IPS-15b (cell line): ENCODE results near the gene SPRING1.

ENCODE experiments used
- H3K27me3 ChIP-seq: one replicate; pipeline ENCODE4 v1.6.1; 2013; ENCODE audit warnings: low read length; ENCODE audit not compliant: control insufficient read depth, insufficient read depth
- H3K36me3 ChIP-seq: one replicate; pipeline ENCODE4 v1.6.1; 2013; ENCODE audit warnings: low read length; ENCODE audit not compliant: control insufficient read depth, insufficient read depth
- H3K4me1 ChIP-seq: one replicate; pipeline ENCODE4 v1.6.1; 2013; ENCODE audit warnings: mild to moderate bottlenecking, low read length; ENCODE audit not compliant: control insufficient read depth, insufficient read depth
- H3K4me3 ChIP-seq: one replicate; pipeline ENCODE4 v1.5.1; 2013; ENCODE audit warnings: low read depth, low read length
- H3K9ac ChIP-seq: one replicate; pipeline ENCODE4 v1.6.1; 2013; ENCODE audit warnings: low read depth, mild to moderate bottlenecking, low read length
- H3K9me3 ChIP-seq: one replicate; pipeline ENCODE4 v1.6.1; 2013; ENCODE audit warnings: mild to moderate bottlenecking, low read length; ENCODE audit not compliant: control insufficient read depth, insufficient read depth

SPRING1 gene

DNA sequence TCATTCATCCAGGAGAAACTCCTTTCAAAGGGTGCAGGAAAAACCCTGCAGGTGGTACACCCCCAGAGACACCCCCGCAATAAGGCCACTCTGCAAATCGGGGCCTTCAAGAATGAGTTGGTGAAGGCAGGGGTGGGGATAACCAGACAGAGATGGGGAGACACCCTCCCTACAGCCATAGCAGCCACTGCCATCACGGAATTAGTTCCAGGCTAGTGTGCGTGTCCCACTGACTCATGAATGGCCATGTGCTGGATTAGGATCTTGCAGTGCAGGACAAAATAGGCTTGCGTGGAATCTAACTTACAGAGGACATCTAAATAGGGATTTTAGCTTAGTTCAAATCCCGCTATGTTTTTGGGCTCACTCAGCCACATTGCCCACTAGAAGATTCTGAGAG is 37.8 kb downstream of the SPRING1 start:
- Histone ChIP-seq H3K4me3 (no peak overlapping the region), H3K27me3 (no peaks in the 10 kb centered on the region), H3K9me3 (no peaks in the 10 kb centered on the region), H3K36me3 (no peaks in the 10 kb centered on the region), H3K9ac (no peak overlapping the region), H3K4me1 (no peaks in the 10 kb centered on the region)

DNA sequence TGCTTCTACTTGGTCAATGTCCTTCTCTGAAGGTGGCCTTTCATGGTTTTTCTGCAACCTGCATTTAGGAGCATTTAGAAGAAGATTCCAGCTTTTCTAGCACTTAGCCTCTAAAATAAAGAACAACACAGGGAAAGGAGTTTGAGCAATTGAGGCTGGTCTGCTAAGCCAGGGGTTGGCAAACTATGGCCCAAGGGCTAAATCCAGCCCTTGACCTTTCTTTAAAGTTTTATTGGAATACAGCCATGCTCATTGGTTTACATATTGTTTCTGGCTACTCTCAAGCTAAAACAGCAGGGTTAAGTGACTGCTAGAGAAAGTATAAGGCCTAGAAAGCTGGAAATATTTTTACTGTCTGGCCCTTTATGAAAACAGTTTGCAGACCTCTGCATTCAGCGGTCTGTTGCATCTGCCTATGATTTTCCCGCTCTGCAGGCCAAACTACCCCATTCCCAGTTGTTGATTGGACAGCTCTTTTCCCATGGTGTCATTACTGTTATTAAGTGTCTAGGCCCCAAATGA is 39.3 kb downstream of the SPRING1 start:
- Histone ChIP-seq H3K27me3 (peaks cover 10% of the 10 kb centered on the region), H3K36me3 (no peaks in the 10 kb centered on the region), H3K4me3 (no peak overlapping the region), H3K9me3 (no peaks in the 10 kb centered on the region), H3K4me1 (peaks cover 3% of the 10 kb centered on the region), H3K9ac (no peak overlapping the region)

DNA sequence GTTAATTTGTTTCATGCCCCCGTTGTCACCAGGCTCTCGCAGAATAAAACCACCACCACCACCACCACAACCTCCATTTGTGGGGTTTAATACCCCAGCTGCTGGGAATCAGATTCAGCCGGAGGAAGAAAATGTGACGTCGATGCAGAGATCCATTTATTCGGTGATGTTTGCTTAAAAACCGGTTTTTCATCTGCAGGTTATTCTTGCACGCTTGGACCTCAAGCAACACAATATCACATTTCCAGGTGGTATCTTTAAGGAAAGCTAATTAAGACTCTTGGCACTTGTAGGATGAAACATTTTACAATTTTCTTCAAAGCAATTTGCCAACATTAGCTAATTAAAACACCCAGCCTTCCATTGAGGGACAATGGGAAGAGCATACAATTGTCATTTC is 39.8 kb downstream of the SPRING1 start:
- Histone ChIP-seq H3K27me3 (peaks cover 15% of the 10 kb centered on the region), H3K9me3 (no peaks in the 10 kb centered on the region), H3K36me3 (no peaks in the 10 kb centered on the region), H3K4me1 (peaks cover 5% of the 10 kb centered on the region), H3K9ac (no peak overlapping the region), H3K4me3 (no peak overlapping the region)

DNA sequence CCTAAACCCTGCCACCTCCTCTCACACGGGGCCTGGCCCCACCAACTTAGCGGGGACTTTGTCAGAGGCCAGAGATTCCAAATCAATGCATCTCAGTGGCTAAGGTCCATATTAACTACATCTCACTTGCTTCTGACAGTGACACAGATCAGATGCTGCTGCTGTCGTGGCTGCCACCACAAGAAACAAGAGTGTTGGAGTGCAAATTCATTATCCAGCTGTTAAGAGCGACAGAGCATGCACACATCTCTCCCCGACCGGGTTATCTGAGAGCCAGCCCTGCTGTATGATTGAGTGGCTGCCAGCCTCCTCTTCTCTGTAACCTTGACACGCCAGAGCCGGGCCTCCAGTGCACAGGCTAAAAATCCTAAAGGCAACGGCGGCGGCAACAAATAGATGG is 40.2 kb downstream of the SPRING1 start:
- peaks cover 16% of the 10 kb centered on the region for H3K27me3 ChIP-seq
- no peak overlapping the region for H3K4me3 ChIP-seq
- H3K36me3 ChIP-seq, result no peaks in the 10 kb centered on the region
- H3K9ac ChIP-seq, result no peak overlapping the region
- H3K9me3 ChIP-seq, result no peaks in the 10 kb centered on the region
- H3K4me1 ChIP-seq, result peaks cover 8% of the 10 kb centered on the region

DNA sequence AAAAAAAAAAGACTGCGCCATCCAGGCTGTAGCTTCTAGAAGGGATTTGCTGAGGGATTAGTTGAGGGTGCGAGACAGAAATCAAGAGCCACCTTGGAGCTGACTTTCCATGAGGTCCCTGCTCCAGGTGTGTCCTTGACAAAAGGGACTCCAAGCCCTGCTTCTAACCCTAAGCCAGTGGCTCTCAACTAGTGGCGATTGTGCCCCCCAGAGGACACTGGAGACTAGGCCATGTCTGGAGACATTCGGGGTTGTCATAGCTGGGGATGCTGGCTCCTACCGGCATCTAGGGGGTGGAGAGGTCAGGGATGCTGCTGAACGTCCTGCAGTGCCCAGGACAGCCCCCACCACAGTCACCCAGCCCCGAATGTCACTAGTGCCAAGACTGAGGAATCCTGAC is 40.6 kb downstream of the SPRING1 start:
- no peak overlapping the region for H3K9ac ChIP-seq

DNA sequence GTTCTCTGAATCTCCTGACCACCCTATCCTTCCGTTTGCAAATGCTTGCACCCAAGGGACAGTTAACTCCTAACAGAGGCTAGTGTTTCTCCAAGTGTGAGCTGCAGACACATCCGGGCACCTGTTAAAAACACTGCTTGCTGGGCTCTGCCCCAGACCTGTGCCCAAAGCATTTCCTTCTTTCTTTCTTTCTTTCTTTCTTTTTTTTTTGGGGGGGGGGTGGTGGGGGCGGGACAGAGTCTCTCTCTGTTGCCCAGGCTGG is 42.5 kb downstream of the SPRING1 start:
- H3K27me3 ChIP-seq, result peaks cover 16% of the 10 kb centered on the region
- H3K36me3 ChIP-seq, result no peaks in the 10 kb centered on the region
- H3K9me3 ChIP-seq, result no peaks in the 10 kb centered on the region
- no peak overlapping the region for H3K9ac ChIP-seq
- H3K4me1 ChIP-seq, result peaks cover 8% of the 10 kb centered on the region
- H3K4me3 ChIP-seq, result no peak overlapping the region

More for the DNA sequence above, 40.6 kb downstream of the SPRING1 start:
- Histone ChIP-seq H3K36me3 (no peaks in the 10 kb centered on the region), H3K27me3 (peaks cover 16% of the 10 kb centered on the region), H3K9me3 (no peaks in the 10 kb centered on the region), H3K4me3 (no peak overlapping the region), H3K4me1 (peaks cover 8% of the 10 kb centered on the region)

DNA sequence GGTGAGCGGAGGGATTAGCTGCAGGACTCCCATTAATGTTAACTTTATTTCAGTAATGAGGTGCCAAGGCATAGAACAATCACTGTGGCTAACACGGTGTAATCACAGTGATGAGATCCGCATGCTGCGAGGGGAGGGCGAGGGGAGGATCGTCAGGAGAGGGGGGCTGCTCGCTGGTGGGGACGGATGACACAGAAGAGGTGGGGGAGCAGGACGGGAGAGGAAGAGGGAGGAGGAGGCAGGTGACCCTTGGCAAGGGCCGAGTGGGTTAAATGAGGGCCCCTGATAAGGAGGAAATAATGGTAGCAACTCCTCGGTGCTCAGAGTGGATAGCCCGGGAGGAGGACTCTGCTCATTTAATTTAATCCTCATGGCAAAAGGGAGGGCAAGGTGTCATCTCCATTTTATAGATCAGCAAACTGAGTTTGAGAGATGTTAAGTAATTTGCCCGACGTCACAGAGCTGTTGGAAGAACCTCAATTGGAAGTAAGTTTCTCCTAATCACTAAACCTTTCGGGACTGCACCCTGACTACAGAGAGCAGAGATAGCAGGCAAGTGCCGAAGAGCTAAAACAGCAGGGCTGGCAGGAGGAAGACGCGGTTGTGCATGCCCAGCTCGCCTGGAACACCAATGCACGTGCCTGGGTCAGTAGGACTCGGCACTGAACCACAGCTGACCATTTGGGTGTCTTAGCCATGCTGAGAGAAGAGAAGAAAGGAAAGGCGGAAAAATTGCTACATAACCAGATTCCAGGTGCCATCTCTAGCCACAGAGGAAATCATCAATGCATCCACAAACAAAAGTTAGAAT is 43.0 kb downstream of the SPRING1 start:
- Histone ChIP-seq H3K27me3 (peaks cover 16% of the 10 kb centered on the region), H3K9ac (no peak overlapping the region), H3K4me3 (no peak overlapping the region), H3K4me1 (peaks cover 8% of the 10 kb centered on the region), H3K9me3 (no peaks in the 10 kb centered on the region), H3K36me3 (no peaks in the 10 kb centered on the region)

DNA sequence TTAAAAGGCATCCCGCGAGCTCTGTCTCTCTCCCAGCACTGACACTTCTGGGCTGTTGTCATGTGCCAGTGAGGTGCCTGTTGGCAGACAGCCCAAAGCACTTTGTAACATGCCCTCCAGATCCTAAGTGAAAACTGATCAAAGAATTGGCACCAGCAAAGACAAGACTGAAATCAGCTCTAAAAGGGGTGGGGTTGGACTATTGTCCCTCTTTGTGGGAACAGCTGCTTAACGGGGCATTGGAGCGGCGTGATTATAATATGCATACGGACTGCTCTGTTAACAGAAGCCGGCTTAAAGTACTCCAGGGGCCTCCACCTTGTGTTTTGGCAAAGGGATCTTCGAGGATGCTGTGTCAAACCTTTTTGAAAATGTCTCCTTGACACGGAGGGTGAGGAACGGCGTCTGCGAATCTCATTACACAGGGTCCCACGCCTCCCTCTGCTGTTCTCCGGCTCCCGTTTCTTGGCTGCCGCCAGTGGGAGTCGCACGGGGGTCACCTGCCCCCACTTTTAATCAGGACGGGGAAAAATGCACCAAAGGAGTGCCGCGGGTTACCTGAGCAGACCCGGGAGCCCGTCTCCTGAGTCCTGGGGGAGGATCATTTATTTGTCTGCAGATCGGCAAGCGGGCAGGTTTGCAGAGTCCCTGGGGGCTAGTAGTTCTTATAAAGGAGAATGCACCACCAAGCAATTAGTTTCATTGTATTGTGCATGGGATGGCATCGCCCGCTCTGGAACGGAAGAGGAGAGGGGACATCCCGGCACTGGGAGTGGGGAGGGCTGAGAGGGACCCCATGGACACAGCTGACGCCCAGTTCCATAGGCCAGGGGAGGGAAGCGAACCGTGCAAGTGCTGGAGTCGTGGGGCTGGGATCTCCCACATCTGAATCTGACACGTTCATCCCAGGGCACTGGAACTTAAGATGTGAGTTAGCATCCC is 44.3 kb downstream of the SPRING1 start:
- peaks cover 8% of the 10 kb centered on the region for H3K4me1 ChIP-seq
- H3K9ac ChIP-seq, result peak overlapping the region; percentile 47
- no peaks in the 10 kb centered on the region for H3K36me3 ChIP-seq
- H3K9me3 ChIP-seq, result no peaks in the 10 kb centered on the region
- H3K27me3 ChIP-seq, result peaks cover 16% of the 10 kb centered on the region
- peak overlapping the region; percentile 55 for H3K4me3 ChIP-seq

DNA sequence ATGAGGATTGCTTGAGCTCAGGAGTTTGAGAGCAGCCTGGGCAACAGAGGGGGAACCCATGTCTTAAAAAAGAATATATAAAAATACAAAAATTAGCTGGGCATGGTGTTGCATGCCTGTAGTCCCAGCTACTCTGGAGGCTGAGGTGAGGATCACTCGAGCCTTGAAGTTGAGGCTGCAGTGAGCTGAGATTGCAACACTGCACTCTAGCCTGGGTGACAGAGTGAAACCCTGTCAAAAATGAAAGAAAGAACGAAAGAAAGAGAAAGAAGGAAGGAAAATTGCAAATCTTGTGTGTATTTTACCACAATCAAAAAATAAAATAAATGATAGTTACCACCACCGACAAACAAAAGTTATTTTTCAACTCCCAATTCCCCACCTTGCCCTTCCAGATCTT is 45.3 kb downstream of the SPRING1 start:
- no peaks in the 10 kb centered on the region for H3K36me3 ChIP-seq
- no peak overlapping the region for H3K4me3 ChIP-seq
- H3K9ac ChIP-seq, result no peak overlapping the region

DNA sequence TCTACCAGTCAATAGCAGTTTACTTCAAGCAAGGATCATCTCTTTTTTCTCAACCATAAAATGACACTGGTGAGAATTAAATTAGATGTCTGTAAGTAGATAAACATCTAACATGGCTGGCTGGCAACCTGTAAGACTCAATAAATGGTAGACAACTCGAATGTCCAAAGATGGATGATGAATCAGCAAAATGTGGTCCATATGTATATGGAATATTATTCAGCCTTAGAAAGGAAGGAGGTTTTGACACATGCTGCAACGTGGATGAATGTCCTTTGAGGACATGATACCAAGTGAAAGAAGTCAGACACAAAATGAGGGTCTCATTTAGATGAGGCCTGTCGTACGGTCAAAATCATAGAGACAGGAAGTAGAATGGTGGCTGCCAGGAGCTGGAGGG is 46.2 kb downstream of the SPRING1 start:
- H3K9me3 ChIP-seq, result no peaks in the 10 kb centered on the region
- peaks cover 16% of the 10 kb centered on the region for H3K27me3 ChIP-seq
- H3K4me3 ChIP-seq, result no peak overlapping the region
- H3K9ac ChIP-seq, result no peak overlapping the region
- H3K4me1 ChIP-seq, result peaks cover 8% of the 10 kb centered on the region
- no peaks in the 10 kb centered on the region for H3K36me3 ChIP-seq

More for the DNA sequence above, 45.3 kb downstream of the SPRING1 start:
- no peaks in the 10 kb centered on the region for H3K9me3 ChIP-seq
- peaks cover 16% of the 10 kb centered on the region for H3K27me3 ChIP-seq
- peaks cover 8% of the 10 kb centered on the region for H3K4me1 ChIP-seq

DNA sequence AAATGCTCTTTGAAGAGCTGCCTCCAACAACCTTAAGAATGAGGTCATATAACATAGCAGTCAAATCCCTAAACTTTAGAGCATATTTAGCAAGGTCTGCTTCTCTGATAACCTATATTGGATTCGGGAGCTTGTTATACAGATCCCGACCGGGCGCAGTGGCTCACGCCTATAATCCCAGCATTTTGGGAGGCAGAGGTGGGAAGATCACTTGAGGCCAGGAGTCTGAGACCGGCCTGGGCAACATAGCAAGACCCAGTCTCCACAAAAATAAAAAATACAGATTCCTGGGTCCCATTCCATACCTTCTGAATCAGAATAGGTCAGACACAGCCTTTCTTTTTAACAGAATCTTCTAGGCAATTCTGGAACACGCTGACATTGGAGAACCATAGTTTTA is 46.7 kb downstream of the SPRING1 start:
- H3K9ac ChIP-seq, result no peak overlapping the region
- H3K36me3 ChIP-seq, result no peaks in the 10 kb centered on the region
- no peak overlapping the region for H3K4me3 ChIP-seq
- H3K4me1 ChIP-seq, result peaks cover 8% of the 10 kb centered on the region
- H3K27me3 ChIP-seq, result peaks cover 16% of the 10 kb centered on the region
- H3K9me3 ChIP-seq, result no peaks in the 10 kb centered on the region
